ENCODE measurements around the gene STAG2.

DNA sequence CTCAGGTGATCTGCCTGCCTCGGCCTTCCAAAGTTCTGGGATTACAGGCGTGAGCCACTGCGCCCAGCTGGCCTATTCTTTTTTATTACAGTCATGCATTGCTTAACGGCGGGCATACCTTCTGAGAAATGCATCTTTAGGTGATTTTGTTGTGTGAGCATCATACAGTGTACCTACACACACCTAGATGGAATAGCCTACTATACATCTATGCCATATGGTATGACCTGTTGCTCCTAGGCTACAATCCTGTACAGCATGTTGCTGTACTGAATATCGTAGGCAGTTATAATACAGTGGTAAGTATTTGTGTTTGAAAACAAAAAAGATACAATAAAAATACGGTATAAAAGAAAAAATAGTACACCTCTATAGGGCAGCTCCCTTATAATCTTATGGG, 6.0 kb downstream of the STAG2 start:
- TF ChIP-seq, protein P1, sequence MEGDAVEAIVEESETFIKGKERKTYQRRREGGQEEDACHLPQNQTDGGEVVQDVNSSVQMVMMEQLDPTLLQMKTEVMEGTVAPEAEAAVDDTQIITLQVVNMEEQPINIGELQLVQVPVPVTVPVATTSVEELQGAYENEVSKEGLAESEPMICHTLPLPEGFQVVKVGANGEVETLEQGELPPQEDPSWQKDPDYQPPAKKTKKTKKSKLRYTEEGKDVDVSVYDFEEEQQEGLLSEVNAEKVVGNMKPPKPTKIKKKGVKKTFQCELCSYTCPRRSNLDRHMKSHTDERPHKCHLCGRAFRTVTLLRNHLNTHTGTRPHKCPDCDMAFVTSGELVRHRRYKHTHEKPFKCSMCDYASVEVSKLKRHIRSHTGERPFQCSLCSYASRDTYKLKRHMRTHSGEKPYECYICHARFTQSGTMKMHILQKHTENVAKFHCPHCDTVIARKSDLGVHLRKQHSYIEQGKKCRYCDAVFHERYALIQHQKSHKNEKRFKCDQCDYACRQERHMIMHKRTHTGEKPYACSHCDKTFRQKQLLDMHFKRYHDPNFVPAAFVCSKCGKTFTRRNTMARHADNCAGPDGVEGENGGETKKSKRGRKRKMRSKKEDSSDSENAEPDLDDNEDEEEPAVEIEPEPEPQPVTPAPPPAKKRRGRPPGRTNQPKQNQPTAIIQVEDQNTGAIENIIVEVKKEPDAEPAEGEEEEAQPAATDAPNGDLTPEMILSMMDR (IDR thresholded peaks at IDR 0.05; ENCODE audit: low read depth, low read length), result no peak
- TF ChIP-seq EZH2phosphoT487 (IDR thresholded peaks at IDR 0.05; ENCODE audit: low read depth), result no peak
